Measurements from ENCODE around the gene SEZ6L.

- TF ChIP-seq, protein P1, sequence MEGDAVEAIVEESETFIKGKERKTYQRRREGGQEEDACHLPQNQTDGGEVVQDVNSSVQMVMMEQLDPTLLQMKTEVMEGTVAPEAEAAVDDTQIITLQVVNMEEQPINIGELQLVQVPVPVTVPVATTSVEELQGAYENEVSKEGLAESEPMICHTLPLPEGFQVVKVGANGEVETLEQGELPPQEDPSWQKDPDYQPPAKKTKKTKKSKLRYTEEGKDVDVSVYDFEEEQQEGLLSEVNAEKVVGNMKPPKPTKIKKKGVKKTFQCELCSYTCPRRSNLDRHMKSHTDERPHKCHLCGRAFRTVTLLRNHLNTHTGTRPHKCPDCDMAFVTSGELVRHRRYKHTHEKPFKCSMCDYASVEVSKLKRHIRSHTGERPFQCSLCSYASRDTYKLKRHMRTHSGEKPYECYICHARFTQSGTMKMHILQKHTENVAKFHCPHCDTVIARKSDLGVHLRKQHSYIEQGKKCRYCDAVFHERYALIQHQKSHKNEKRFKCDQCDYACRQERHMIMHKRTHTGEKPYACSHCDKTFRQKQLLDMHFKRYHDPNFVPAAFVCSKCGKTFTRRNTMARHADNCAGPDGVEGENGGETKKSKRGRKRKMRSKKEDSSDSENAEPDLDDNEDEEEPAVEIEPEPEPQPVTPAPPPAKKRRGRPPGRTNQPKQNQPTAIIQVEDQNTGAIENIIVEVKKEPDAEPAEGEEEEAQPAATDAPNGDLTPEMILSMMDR (IDR thresholded peaks at IDR 0.05; ENCODE audit: low read depth, low read length, poor library complexity, severe bottlenecking): no peak
- TF ChIP-seq EZH2phosphoT487 (IDR thresholded peaks at IDR 0.05; ENCODE audit: borderline replicate concordance, low read length): no peak
Observed at GRCh38 chr22:26235792-26236487, 66.7 kb downstream of the SEZ6L start.
